HEK293 (cell line): ENCODE measurements around the gene TSPAN2.
"Not testable (repeated sequence)": the region's sequence is repeated elsewhere in the genome, so short reads cannot be mapped to it uniquely, and the experiment has no call there.

ENCODE experiments used
- CTCF ChIA-PET: fragments of 350-600 bp; formaldehyde crosslinking; extraction: SDS; loops from one replicate; lab custom pipeline; 2021; ENCODE audit warnings: antibody characterized with exemption; lab: Yijun Ruan, JAX
- POLR2A ChIA-PET: fragments of 300-600 bp; formaldehyde crosslinking; extraction: SDS; loops from one replicate; lab custom pipeline; 2020; ENCODE audit warnings: antibody characterized with exemption, inconsistent platforms; lab: Yijun Ruan, JAX
- H3K27ac ChIP-seq: fragments of 200-500 bp; sonication (Bioruptor generic); 2 replicates; pipeline ENCODE4 v1.5.1; 2014; ENCODE audit warnings: low read depth, low read length, control low read depth, inconsistent platforms; ENCODE audit errors: extremely low read depth
- H3K36me3 ChIP-seq, 2 experiments: fragments of 200-500 bp in 1 of 2; sonication (Bioruptor generic) in 1 of 2; 1 replicate in 1 of 2; 2 replicates in 1 of 2; pipeline ENCODE4 v1.5.1; 2014 to 2017; ENCODE audit warnings: inconsistent platforms in 2 of 2, low read length in 2 of 2; ENCODE audit not compliant: control insufficient read depth in 2 of 2, insufficient read depth in 1 of 2
- H3K4me1 ChIP-seq: fragments of 200-500 bp; sonication (Bioruptor generic); 2 replicates; pipeline ENCODE4 v1.5.1; 2014; ENCODE audit warnings: mild to moderate bottlenecking, low read length, inconsistent platforms; ENCODE audit not compliant: control insufficient read depth, insufficient read depth
- H3K4me3 ChIP-seq: 2 replicates; pipeline ENCODE4 v1.5.1; 2011; ENCODE audit warnings: low read depth, mild to moderate bottlenecking, control low read depth, low read length, moderate library complexity
- H3K9me3 ChIP-seq: fragments of 200-500 bp; sonication (Bioruptor generic); 2 replicates; pipeline ENCODE4 v1.5.1; 2014; ENCODE audit warnings: low read depth, low read length, inconsistent platforms; ENCODE audit not compliant: control insufficient read depth, insufficient read depth
- GFI1B ChIP-seq: fragments of 450-650 bp; formaldehyde crosslinking; IDR thresholded peaks from 2 replicates; pipeline ENCODE4 v1.5.1; 2016; ENCODE audit warnings: missing biosample characterization, missing genetic modification characterization
- HOXA7 ChIP-seq: sonication (generic); formaldehyde crosslinking; IDR thresholded peaks from 2 replicates; pipeline ENCODE4 v1.8.1; 2022; ENCODE audit warnings: missing genetic modification reagents, borderline replicate concordance
- PATZ1 ChIP-seq: fragments of 450-650 bp; formaldehyde crosslinking; IDR thresholded peaks from 2 replicates; pipeline ENCODE4 v1.5.1; 2016; ENCODE audit warnings: missing biosample characterization, missing genetic modification characterization
- PRDM2 ChIP-seq: fragments of 450-650 bp; formaldehyde crosslinking; IDR thresholded peaks from 2 replicates; pipeline ENCODE4 v1.5.1; 2016; ENCODE audit warnings: missing biosample characterization, missing genetic modification characterization, borderline replicate concordance
- TCF7L2 ChIP-seq: IDR thresholded peaks from 2 replicates; pipeline ENCODE4 v1.6.1; 2011; ENCODE audit warnings: low read depth, mild to moderate bottlenecking, inconsistent platforms, low read length, moderate library complexity, borderline replicate concordance
- WT1 ChIP-seq: fragments of 450-650 bp; formaldehyde crosslinking; IDR thresholded peaks from 2 replicates; pipeline ENCODE4 v1.5.1; 2016; ENCODE audit warnings: missing biosample characterization, missing genetic modification characterization
- ZBTB26 ChIP-seq: fragments of 450-650 bp; formaldehyde crosslinking; optimal IDR thresholded peaks from 2 replicates; pipeline ENCODE3; 2016; ENCODE audit warnings: missing biosample characterization, mild to moderate bottlenecking, missing genetic modification characterization
- ZFHX2 ChIP-seq: fragments of 450-650 bp; formaldehyde crosslinking; conservative IDR thresholded peaks from 2 replicates; pipeline ENCODE4 v1.5.1; 2016; ENCODE audit warnings: missing biosample characterization, missing genetic modification characterization
- ZNF112 ChIP-seq: fragments of 450-650 bp; formaldehyde crosslinking; IDR thresholded peaks from 2 replicates; pipeline ENCODE4 v1.5.0; 2017; ENCODE audit warnings: missing biosample characterization, missing genetic modification characterization
- ZNF202 ChIP-seq: fragments of 450-650 bp; formaldehyde crosslinking; IDR thresholded peaks from 2 replicates; pipeline ENCODE4 v1.5.1; 2016; ENCODE audit warnings: missing biosample characterization, missing genetic modification characterization, borderline replicate concordance
- ZNF266 ChIP-seq: fragments of 450-650 bp; formaldehyde crosslinking; IDR thresholded peaks from 2 replicates; pipeline ENCODE4 v1.5.1; 2016; ENCODE audit warnings: missing biosample characterization, missing genetic modification characterization, low read depth
- ZNF48 ChIP-seq: fragments of 450-650 bp; formaldehyde crosslinking; IDR thresholded peaks from 2 replicates; pipeline ENCODE4 v1.5.1; 2016; ENCODE audit warnings: missing biosample characterization, missing genetic modification characterization
- ZNF510 ChIP-seq: fragments of 450-650 bp; formaldehyde crosslinking; IDR thresholded peaks from 2 replicates; pipeline ENCODE4 v1.5.1; 2018; ENCODE audit warnings: mild to moderate bottlenecking, missing genetic modification characterization, missing biosample characterization; ENCODE audit not compliant: insufficient replicate concordance
- ZNF623 ChIP-seq: fragments of 450-650 bp; formaldehyde crosslinking; IDR thresholded peaks from 2 replicates; pipeline ENCODE4 v1.5.1; 2016; ENCODE audit warnings: missing biosample characterization, missing genetic modification characterization
- ZNF692 ChIP-seq: fragments of 450-650 bp; formaldehyde crosslinking; IDR thresholded peaks from 2 replicates; pipeline ENCODE4 v1.5.1; 2016; ENCODE audit warnings: missing biosample characterization, missing genetic modification characterization
- ZNF701 ChIP-seq: fragments of 450-650 bp; formaldehyde crosslinking; IDR thresholded peaks from 2 replicates; pipeline ENCODE4 v1.5.1; 2016; ENCODE audit warnings: missing biosample characterization, missing genetic modification characterization
- ZNF76 ChIP-seq: fragments of 450-650 bp; formaldehyde crosslinking; IDR thresholded peaks from 2 replicates; pipeline ENCODE4; 2016; ENCODE audit warnings: low read depth, missing biosample characterization, missing genetic modification characterization, borderline replicate concordance
- ZSCAN16 ChIP-seq: fragments of 450-650 bp; formaldehyde crosslinking; IDR thresholded peaks from 2 replicates; pipeline ENCODE4 v1.5.1; 2016; ENCODE audit warnings: missing biosample characterization, missing genetic modification characterization

TSPAN2 gene

GRCh38 chr1:115023593-115023992 is 65.7 kb downstream of the TSPAN2 start:
- H3K4me1 ChIP-seq, result no peaks in the 10 kb centered on the region
- no peak overlapping the region for H3K27ac ChIP-seq
- no peaks in the 10 kb centered on the region for H3K36me3 ChIP-seq
- TF ChIP-seq HOXA7 (CRISPR knock-in tag) (no peak), PATZ1 (tag by site-specific recombination) (no peak)
- ChIA-PET POLR2A (no interaction called here), CTCF (interaction anchor here (1.6 kb wide), 1 partner anchor 29 kb away, joined by 13 read pairs; no protein-coding TSS in a partner anchor)
- H3K9me3 ChIP-seq, result no peaks in the 10 kb centered on the region
- H3K4me3 ChIP-seq, result no peak overlapping the region

GRCh38 chr1:115021145-115021544 is 68.2 kb downstream of the TSPAN2 start:
- no peak overlapping the region for H3K27ac ChIP-seq
- POLR2A ChIA-PET, result no interaction called here
- H3K36me3 ChIP-seq, result no peaks in the 10 kb centered on the region
- no peaks in the 10 kb centered on the region for H3K9me3 ChIP-seq
- no peak overlapping the region for H3K4me3 ChIP-seq
- no peaks in the 10 kb centered on the region for H3K4me1 ChIP-seq
- TF ChIP-seq TCF7L2, result no peak
- no peak for TF ChIP-seq WT1 (tag by site-specific recombination)
- no peak for TF ChIP-seq ZNF623 (tag by site-specific recombination)
- no peak for TF ChIP-seq HOXA7 (CRISPR knock-in tag)
- no peak for TF ChIP-seq ZNF266 (tag by site-specific recombination)
- TF ChIP-seq ZSCAN16, result no peak
- no peak for TF ChIP-seq ZNF510
- TF ChIP-seq ZFHX2 (tag by site-specific recombination), result no peak
- TF ChIP-seq ZBTB26 (tag by site-specific recombination), result no peak
- no peak for TF ChIP-seq ZNF112 (tag by site-specific recombination)
- no peak for TF ChIP-seq GFI1B (tag by site-specific recombination)
- CTCF ChIA-PET, result interaction anchor here (0.6 to 1.0 kb wide), 2 partner anchors 9 to 73 kb away, joined by 3 read pairs; partner anchors contain the start of gene TSHB

GRCh38 chr1:115019549-115019948 is 69.8 kb downstream of the TSPAN2 start:
- H3K27ac ChIP-seq, H3K9me3 ChIP-seq, H3K4me1 ChIP-seq, H3K36me3 ChIP-seq, H3K4me3 ChIP-seq, CTCF ChIA-PET, POLR2A ChIA-PET: not testable (repeated sequence)

- H3K9me3 ChIP-seq, result no peaks in the 10 kb centered on the region
- no peaks in the 10 kb centered on the region for H3K36me3 ChIP-seq
- no peaks in the 10 kb centered on the region for H3K4me1 ChIP-seq
- no peak overlapping the region for H3K4me3 ChIP-seq
- ChIA-PET POLR2A (no interaction called here), CTCF (interaction anchor here (0.6 kb wide), 1 partner anchor 97 kb away, joined by 3 read pairs; no protein-coding TSS in a partner anchor)
- no peak overlapping the region for H3K27ac ChIP-seq
- TF ChIP-seq ZNF48 (no peak), ZNF76 (no peak), PRDM2 (tag by site-specific recombination) (no peak), ZNF202 (tag by site-specific recombination) (no peak), ZNF701 (tag by site-specific recombination) (no peak), ZNF692 (tag by site-specific recombination) (no peak)
These were observed 75.5 kb downstream of the TSPAN2 start for GRCh38 chr1:115013792-115014191.
